ENCODE measurements around the gene CCR7. TPM values are rescaled to one million over a fixed set of nuclear protein-coding genes. Genes with fewer than 3 reads are reported as not detected.

Gene CCR7
- total RNA-seq, 1 donor from 2014 or later = 0.51 TPM

DNA sequence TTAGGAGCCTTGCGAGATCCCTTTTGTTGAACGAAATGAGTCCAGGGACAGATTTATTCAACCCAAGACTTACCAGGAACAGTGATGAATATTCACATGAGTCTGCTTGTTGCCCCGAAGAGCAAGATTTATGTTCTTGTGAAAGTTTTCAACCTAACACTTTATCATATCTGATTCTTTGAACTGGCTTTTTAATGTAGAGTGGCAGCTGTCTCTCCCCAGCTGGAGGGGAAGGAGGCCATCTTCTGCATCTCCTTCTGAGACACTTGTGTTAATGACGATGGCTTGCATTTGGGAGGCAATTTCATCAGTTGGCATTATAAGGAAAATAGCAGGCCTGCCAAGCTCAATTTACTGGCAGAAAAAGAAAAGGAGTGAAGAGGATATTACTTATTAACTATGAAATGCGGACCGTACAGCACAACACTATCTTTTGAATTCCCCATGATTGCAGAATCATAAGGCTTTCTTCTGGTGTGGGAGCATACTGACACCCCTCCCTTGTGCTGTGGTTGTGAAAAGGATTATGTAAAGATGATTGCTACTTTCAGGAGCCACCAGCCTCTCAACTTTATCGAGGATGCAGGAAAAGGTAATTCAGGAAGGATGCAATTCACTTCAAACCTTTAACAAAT, 46.7 kb upstream of the CCR7 start:
- peaks cover 3% of the 10 kb centered on the region for H3K27me3 Mint-ChIP-seq (ENCODE audit: unreplicated experiment)

DNA sequence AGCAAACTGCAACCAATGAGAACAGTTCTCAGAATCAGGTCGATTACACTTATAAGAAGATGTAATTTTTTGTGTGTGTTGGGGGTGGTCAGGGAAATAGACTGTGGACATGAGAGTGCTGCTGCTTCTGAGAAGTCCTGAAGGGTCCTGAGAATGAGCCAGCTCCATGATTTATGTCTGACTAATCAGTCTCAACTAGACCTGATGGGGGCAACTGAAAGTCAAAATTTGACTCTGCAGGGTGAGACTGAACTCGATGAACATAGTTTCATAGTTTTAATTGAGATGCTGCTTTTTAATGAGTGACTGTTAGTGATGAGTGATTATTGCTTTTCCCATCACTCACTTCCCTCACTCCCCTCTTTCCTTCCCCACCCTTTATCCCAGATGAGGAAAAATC, 45.1 kb upstream of the CCR7 start:
- TF ChIP-seq, protein P1, sequence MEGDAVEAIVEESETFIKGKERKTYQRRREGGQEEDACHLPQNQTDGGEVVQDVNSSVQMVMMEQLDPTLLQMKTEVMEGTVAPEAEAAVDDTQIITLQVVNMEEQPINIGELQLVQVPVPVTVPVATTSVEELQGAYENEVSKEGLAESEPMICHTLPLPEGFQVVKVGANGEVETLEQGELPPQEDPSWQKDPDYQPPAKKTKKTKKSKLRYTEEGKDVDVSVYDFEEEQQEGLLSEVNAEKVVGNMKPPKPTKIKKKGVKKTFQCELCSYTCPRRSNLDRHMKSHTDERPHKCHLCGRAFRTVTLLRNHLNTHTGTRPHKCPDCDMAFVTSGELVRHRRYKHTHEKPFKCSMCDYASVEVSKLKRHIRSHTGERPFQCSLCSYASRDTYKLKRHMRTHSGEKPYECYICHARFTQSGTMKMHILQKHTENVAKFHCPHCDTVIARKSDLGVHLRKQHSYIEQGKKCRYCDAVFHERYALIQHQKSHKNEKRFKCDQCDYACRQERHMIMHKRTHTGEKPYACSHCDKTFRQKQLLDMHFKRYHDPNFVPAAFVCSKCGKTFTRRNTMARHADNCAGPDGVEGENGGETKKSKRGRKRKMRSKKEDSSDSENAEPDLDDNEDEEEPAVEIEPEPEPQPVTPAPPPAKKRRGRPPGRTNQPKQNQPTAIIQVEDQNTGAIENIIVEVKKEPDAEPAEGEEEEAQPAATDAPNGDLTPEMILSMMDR (IDR thresholded peaks at IDR 0.05; ENCODE audit: unreplicated experiment) = no peak
- no peaks in the 10 kb centered on the region for H3K9me3 Mint-ChIP-seq (ENCODE audit: unreplicated experiment)
- peaks cover 3% of the 10 kb centered on the region for H3K27me3 Mint-ChIP-seq (ENCODE audit: unreplicated experiment)
- H3K4me3 Mint-ChIP-seq (ENCODE audit: unreplicated experiment) = no peak overlapping the region
- no peak for DNase-seq (ENCODE audit: low spot score)
- no peak overlapping the region for H3K27ac Mint-ChIP-seq (ENCODE audit: unreplicated experiment)
- H3K4me1 Mint-ChIP-seq (ENCODE audit: unreplicated experiment) = peaks cover 4% of the 10 kb centered on the region
- no peaks in the 10 kb centered on the region for H3K36me3 Mint-ChIP-seq (ENCODE audit: low read depth, unreplicated experiment)

More for the DNA sequence above, 46.7 kb upstream of the CCR7 start:
- Mint-ChIP-seq H3K27ac (ENCODE audit: unreplicated experiment) (no peak overlapping the region), H3K4me1 (ENCODE audit: unreplicated experiment) (peaks cover 8% of the 10 kb centered on the region), H3K4me3 (ENCODE audit: unreplicated experiment) (no peak overlapping the region), H3K9me3 (ENCODE audit: unreplicated experiment) (no peaks in the 10 kb centered on the region), H3K36me3 (ENCODE audit: low read depth, unreplicated experiment) (no peaks in the 10 kb centered on the region)
- no peak for DNase-seq (ENCODE audit: low spot score)
- TF ChIP-seq, protein P1 (IDR thresholded peaks at IDR 0.05; ENCODE audit: unreplicated experiment) = no peak

DNA sequence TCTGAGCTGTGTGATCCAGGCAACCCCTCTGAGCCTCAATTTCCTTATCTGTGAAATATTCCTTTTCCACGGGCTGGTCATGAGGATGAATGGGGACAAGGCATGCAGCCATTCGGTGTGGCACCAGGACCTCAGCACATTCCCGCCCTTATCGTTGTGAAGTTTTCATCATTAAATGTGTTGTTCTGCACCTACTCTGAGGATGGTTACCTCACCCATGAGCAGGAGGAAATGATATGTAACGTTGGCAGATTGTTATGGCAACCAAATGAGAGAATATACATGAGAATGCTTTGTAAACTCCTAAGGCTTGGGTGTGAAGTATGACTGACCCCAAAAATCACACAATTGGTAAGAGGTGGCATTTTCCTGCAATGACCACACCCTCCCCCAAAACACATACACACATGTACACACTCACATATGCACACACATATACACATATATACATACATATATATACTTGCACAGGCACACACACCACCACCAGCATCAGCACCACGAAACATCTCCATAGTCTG, 42.8 kb upstream of the CCR7 start:
- Mint-ChIP-seq H3K4me3 (ENCODE audit: unreplicated experiment) (no peak overlapping the region), H3K9me3 (ENCODE audit: unreplicated experiment) (no peaks in the 10 kb centered on the region), H3K4me1 (ENCODE audit: unreplicated experiment) (no peaks in the 10 kb centered on the region), H3K36me3 (ENCODE audit: low read depth, unreplicated experiment) (no peaks in the 10 kb centered on the region), H3K27ac (ENCODE audit: unreplicated experiment) (no peak overlapping the region), H3K27me3 (ENCODE audit: unreplicated experiment) (peaks cover under 1% of the 10 kb centered on the region)
- no peak for DNase-seq (ENCODE audit: low spot score)
- TF ChIP-seq, protein P1 (IDR thresholded peaks at IDR 0.05; ENCODE audit: unreplicated experiment) = no peak

DNA sequence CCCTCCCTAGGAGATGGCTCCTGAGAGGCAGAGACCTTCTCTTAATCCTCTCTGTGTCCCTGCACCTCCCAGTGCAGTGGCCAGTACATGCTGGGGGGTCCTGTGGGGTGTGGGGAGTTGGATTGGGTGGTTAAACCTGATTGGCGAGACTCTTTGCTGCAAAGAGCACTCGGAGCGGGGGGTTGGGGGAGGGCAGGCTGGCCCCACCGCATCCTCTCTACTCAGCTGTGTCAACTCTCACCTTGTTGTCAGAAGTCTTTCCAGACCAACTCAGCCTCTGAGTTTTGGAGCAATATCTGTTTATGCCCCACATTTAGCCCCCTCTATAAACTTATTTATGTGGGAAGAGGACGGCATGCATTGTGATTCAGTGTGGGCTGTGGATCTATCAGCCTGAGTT, 42.4 kb upstream of the CCR7 start:
- no peaks in the 10 kb centered on the region for H3K27me3 Mint-ChIP-seq (ENCODE audit: unreplicated experiment)

More for the DNA sequence above, 42.4 kb upstream of the CCR7 start:
- H3K36me3 Mint-ChIP-seq (ENCODE audit: low read depth, unreplicated experiment) = no peaks in the 10 kb centered on the region
- TF ChIP-seq, protein P1 (IDR thresholded peaks at IDR 0.05; ENCODE audit: unreplicated experiment) = no peak
- DNase-seq (ENCODE audit: low spot score) = no peak
- no peak overlapping the region for H3K27ac Mint-ChIP-seq (ENCODE audit: unreplicated experiment)
- no peaks in the 10 kb centered on the region for H3K4me1 Mint-ChIP-seq (ENCODE audit: unreplicated experiment)
- H3K9me3 Mint-ChIP-seq (ENCODE audit: unreplicated experiment) = no peaks in the 10 kb centered on the region
- H3K4me3 Mint-ChIP-seq (ENCODE audit: unreplicated experiment) = no peak overlapping the region
